ENCODE data around the gene FSTL4.

The FSTL4 gene

DNA sequence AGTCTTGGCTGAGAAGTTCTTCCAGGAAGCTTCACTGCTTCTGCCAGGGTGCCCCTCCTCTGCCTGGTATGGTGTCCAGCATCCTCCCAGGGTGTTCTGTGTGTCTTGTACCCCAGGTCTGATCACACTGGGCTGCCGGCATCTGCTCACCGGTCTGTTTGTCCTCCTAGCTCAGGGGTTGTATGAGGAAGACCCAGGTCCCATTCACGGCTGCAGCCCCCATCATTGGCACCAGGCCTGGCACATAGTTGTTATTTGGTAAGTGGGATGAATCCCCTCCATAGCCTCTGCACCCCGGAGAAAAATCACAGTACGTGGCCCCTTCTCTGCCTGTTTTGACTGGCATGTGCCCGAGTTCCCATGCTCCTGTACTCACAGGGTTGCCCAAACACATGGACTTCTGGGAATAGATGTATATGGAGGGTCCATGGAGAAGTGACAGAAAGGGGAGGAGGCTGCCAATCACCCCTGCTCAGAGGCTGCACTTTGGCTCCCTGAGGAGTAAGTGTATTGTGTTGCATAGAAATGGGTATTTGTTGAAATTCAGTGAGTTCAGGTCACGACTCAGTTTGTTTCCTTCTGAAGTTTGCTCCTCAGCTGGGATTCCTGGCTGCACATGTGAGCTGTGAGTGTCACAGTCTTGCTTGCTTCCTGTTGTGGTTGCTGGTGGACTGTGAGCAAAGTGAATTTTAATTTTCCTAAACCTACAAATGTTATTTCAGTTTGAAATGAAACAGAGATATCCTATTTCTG, 464.4 kb downstream of the FSTL4 start:
- no peak for DNase-seq

DNA sequence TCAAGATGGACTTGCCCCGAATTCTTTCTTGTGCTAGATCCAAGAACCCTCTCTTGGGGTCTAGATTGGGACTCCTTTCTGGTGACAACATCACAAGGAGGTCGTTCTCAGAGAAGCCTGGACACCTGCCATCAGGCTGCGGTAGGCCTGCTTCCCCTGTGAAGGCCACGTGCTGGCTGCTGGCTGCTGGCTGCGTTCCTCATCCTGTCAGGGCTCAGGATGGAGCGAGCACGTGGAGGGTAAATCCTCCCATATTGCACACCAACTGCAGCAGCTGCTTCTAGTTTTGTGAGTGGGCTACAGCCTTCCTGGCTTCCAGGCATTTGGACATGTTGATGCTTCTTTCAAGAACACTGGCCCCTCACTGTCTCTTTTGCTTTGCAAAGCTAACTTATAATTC, 464.9 kb downstream of the FSTL4 start:
- DNase-seq = no peak

All from NCI-H345 (cell line).